ENCODE measurements around the gene ERAP2.

ERAP2 gene

GRCh38 chr5:96932026-96932425, 55.7 kb downstream of the ERAP2 start:
- DNase-seq (ENCODE audit: low read depth) = no peak

- no peak for DNase-seq (ENCODE audit: low read depth)
Observed at GRCh38 chr5:96933764-96934707, 57.7 kb downstream of the ERAP2 start.

- DNase-seq (ENCODE audit: low read depth) = peak; percentile 81
Observed at GRCh38 chr5:96934708-96935558, 58.6 kb downstream of the ERAP2 start.

GRCh38 chr5:96935559-96936430, 59.5 kb downstream of the ERAP2 start, which contains the start of gene LNPEP:
TSS of gene LNPEP (plus strand) at chr5:96936080. CDS start at chr5:96936156, 76 bp downstream.
- peak; percentile 91 for DNase-seq (ENCODE audit: low read depth)

- DNase-seq (ENCODE audit: low read depth) = no peak
Observed at GRCh38 chr5:96936431-96937320, 60.4 kb downstream of the ERAP2 start.

- DNase-seq (ENCODE audit: low read depth) = no peak
Observed at GRCh38 chr5:96940586-96940985, 64.3 kb downstream of the ERAP2 start.

- no peak for DNase-seq (ENCODE audit: low read depth)
Observed at GRCh38 chr5:96941140-96941539, 64.8 kb downstream of the ERAP2 start.

- no peak for DNase-seq (ENCODE audit: low read depth)
Observed at GRCh38 chr5:96942078-96942477, 65.8 kb downstream of the ERAP2 start.

- no peak for DNase-seq (ENCODE audit: low read depth)
Observed at GRCh38 chr5:96942911-96943310, 66.6 kb downstream of the ERAP2 start.

GRCh38 chr5:96943799-96944198, 67.5 kb downstream of the ERAP2 start:
- no peak for DNase-seq (ENCODE audit: low read depth)

GRCh38 chr5:96945144-96945897, 69.0 kb downstream of the ERAP2 start:
- DNase-seq (ENCODE audit: low read depth) = no peak

- DNase-seq (ENCODE audit: low read depth) = no peak
Observed at GRCh38 chr5:96946381-96946780, 70.1 kb downstream of the ERAP2 start.

- DNase-seq (ENCODE audit: low read depth) = no peak
Observed at GRCh38 chr5:96952118-96952750, 75.9 kb downstream of the ERAP2 start.

- DNase-seq (ENCODE audit: low read depth) = no peak
Observed at GRCh38 chr5:96952974-96953730, 76.9 kb downstream of the ERAP2 start.

GRCh38 chr5:96957254-96958049, 81.2 kb downstream of the ERAP2 start:
- DNase-seq (ENCODE audit: low read depth) = no peak

GRCh38 chr5:96958977-96959376, 82.7 kb downstream of the ERAP2 start:
- DNase-seq (ENCODE audit: low read depth) = no peak

GRCh38 chr5:96961053-96961452, 84.8 kb downstream of the ERAP2 start:
- DNase-seq (ENCODE audit: low read depth) = no peak

GRCh38 chr5:96962540-96962991, 86.3 kb downstream of the ERAP2 start:
- DNase-seq (ENCODE audit: low read depth) = no peak
